ENCODE measurements around the gene MYO16. TPM values are rescaled to one million over a fixed set of nuclear protein-coding genes. Genes with fewer than 3 reads are reported as not detected.

Gene MYO16
- polyA plus RNA-seq, 1 experiment: not detected

- no peak overlapping the region for H3K4me3 ChIP-seq (ENCODE audit: low read depth, low read length)
- H3K27me3 ChIP-seq (ENCODE audit: control insufficient read depth, insufficient read depth, low read length): peaks cover 5% of the 10 kb centered on the region; the same call in 1 of the 2 replicates
- H3K36me3 ChIP-seq (ENCODE audit: control insufficient read depth, insufficient read depth, low read length): no peaks in the 10 kb centered on the region
- ChIA-PET POLR2A (interaction anchor here (0.6 kb wide), 1 partner anchor 381 kb away, joined by 5 read pairs; no protein-coding TSS in a partner anchor), CTCF (interaction anchor here (0.7 kb wide), 1 partner anchor 179 kb away, joined by 6 read pairs; no protein-coding TSS in a partner anchor)
- TF ChIP-seq CTCF (IDR thresholded peaks at IDR 0.05; ENCODE audit: insufficient read depth, low read depth, low read length): no peak
- DNase-seq (ENCODE audit: low read depth): no peak
Observed at GRCh38 chr13:109128121-109128520, 498.7 kb downstream of the MYO16 start.

GRCh38 chr13:109130093-109130835, 500.9 kb downstream of the MYO16 start:
- DNase-seq (ENCODE audit: low read depth): no peak
- H3K27me3 ChIP-seq (ENCODE audit: control insufficient read depth, insufficient read depth, low read length): peaks cover 5% of the 10 kb centered on the region; the same call in 1 of the 2 replicates
- POLR2A ChIA-PET: no interaction called here
- no peaks in the 10 kb centered on the region for H3K36me3 ChIP-seq (ENCODE audit: control insufficient read depth, insufficient read depth, low read length)
- TF ChIP-seq CTCF (IDR thresholded peaks at IDR 0.05; ENCODE audit: insufficient read depth, low read depth, low read length): no peak
- CTCF ChIA-PET: interaction anchor here (0.7 to 1.4 kb wide), 2 partner anchors 16 kb away, joined by 3 read pairs; no protein-coding TSS in a partner anchor
- no peak overlapping the region for H3K4me3 ChIP-seq (ENCODE audit: low read depth, low read length)

- POLR2A ChIA-PET: no interaction called here
- no peak for TF ChIP-seq CTCF (IDR thresholded peaks at IDR 0.05; ENCODE audit: insufficient read depth, low read depth, low read length)
- Histone ChIP-seq H3K4me3 (ENCODE audit: low read depth, low read length) (no peak overlapping the region), H3K27me3 (ENCODE audit: control insufficient read depth, insufficient read depth, low read length) (0 out of 2 replicates have a peak, but pooled peaks cover 2% of the 10 kb centered on the region), H3K36me3 (ENCODE audit: control insufficient read depth, insufficient read depth, low read length) (no peaks in the 10 kb centered on the region)
- no peak for DNase-seq (ENCODE audit: low read depth)
- CTCF ChIA-PET: interaction anchor here (1.4 kb wide), 1 partner anchor 18 kb away, joined by 3 read pairs; no protein-coding TSS in a partner anchor
Observed at GRCh38 chr13:109131698-109132257, 502.4 kb downstream of the MYO16 start.

GRCh38 chr13:109135018-109135417, 505.6 kb downstream of the MYO16 start:
- H3K4me3 ChIP-seq (ENCODE audit: low read depth, low read length): no peak overlapping the region
- no peak for TF ChIP-seq CTCF (IDR thresholded peaks at IDR 0.05; ENCODE audit: insufficient read depth, low read depth, low read length)
- no peaks in the 10 kb centered on the region for H3K36me3 ChIP-seq (ENCODE audit: control insufficient read depth, insufficient read depth, low read length)
- ChIA-PET CTCF (no interaction called here), POLR2A (no interaction called here)
- DNase-seq (ENCODE audit: low read depth): no peak
- H3K27me3 ChIP-seq (ENCODE audit: control insufficient read depth, insufficient read depth, low read length): no peaks in the 10 kb centered on the region

- no peak for TF ChIP-seq CTCF (IDR thresholded peaks at IDR 0.05; ENCODE audit: insufficient read depth, low read depth, low read length)
- H3K36me3 ChIP-seq (ENCODE audit: control insufficient read depth, insufficient read depth, low read length): no peaks in the 10 kb centered on the region
- no peaks in the 10 kb centered on the region for H3K27me3 ChIP-seq (ENCODE audit: control insufficient read depth, insufficient read depth, low read length)
- ChIA-PET POLR2A (no interaction called here), CTCF (interaction anchor here (1.1 kb wide), 1 partner anchor 648 kb away, joined by 4 read pairs; no protein-coding TSS in a partner anchor)
- H3K4me3 ChIP-seq (ENCODE audit: low read depth, low read length): no peak overlapping the region
- DNase-seq (ENCODE audit: low read depth): no peak
Observed at GRCh38 chr13:109136873-109137272, 507.5 kb downstream of the MYO16 start.

Measured in BJ (cell line).